LNCaP clone FGC (cell line): ENCODE data around the gene MUTYH.

Source experiments
- DNase-seq: peaks from one replicate; pipeline ENCODE4 v3.0.0-alpha.2; 2011; ENCODE audit warnings: low read depth
- H3K4me3 ChIP-seq: 2 replicates; pipeline ENCODE4 v1.5.1; 2011; ENCODE audit warnings: mild to moderate bottlenecking, low read depth, low read length, control low read depth
- CTCF ChIP-seq: IDR thresholded peaks from 2 replicates; pipeline ENCODE4 v1.5.1; 2012; ENCODE audit warnings: mild to moderate bottlenecking; ENCODE audit not compliant: control insufficient read depth, insufficient read depth; ENCODE audit errors: extremely low read depth

MUTYH gene

GRCh38 chr1:45353685-45354084 lies 13.4 kb upstream of the MUTYH start:
- no peak for TF ChIP-seq CTCF
- DNase-seq: no peak
- no peak overlapping the region for H3K4me3 ChIP-seq

GRCh38 chr1:45351508-45351907 lies 11.3 kb upstream of the MUTYH start:
- DNase-seq: no peak
- TF ChIP-seq CTCF: no peak
- no peak overlapping the region for H3K4me3 ChIP-seq

- TF ChIP-seq CTCF: no peak
Measured at GRCh38 chr1:45348966-45349677, 8.9 kb upstream of the MUTYH start.

GRCh38 chr1:45348609-45348965 lies 8.3 kb upstream of the MUTYH start:
- TF ChIP-seq CTCF: no peak
- no peak for DNase-seq
- no peak overlapping the region for H3K4me3 ChIP-seq

More at GRCh38 chr1:45348966-45349677, 8.9 kb upstream of the MUTYH start:
- DNase-seq: peak; percentile 68
- H3K4me3 ChIP-seq: no peak overlapping the region

- no peak for TF ChIP-seq CTCF
- no peak overlapping the region for H3K4me3 ChIP-seq
- DNase-seq: no peak
Measured at GRCh38 chr1:45348020-45348419, 7.8 kb upstream of the MUTYH start.

- no peak overlapping the region for H3K4me3 ChIP-seq
- no peak for TF ChIP-seq CTCF
- DNase-seq: no peak
Measured at GRCh38 chr1:45346473-45346872, 6.2 kb upstream of the MUTYH start.

- TF ChIP-seq CTCF: no peak
- DNase-seq: no peak
- H3K4me3 ChIP-seq: no peak overlapping the region
Measured at GRCh38 chr1:45345014-45345413, 4.8 kb upstream of the MUTYH start.
